SK-N-SH treated with all-trans-retinoic acid at 6 μM for 48 hours (cell line): ENCODE results near the gene MORC3.
"Not testable (repeated sequence)": the region's sequence is repeated elsewhere in the genome, so short reads cannot be mapped to it uniquely, and the experiment has no call there.

Experiments used
- ESRRG ChIP-seq: fragments of 250-450 bp; sonication (Bioruptor Pico); IDR thresholded peaks from 2 replicates; pipeline ENCODE4 v1.6.1; 2021; ENCODE audit warnings: mild to moderate bottlenecking
- OSR1 ChIP-seq: fragments of 250-450 bp; sonication (Bioruptor Pico); IDR thresholded peaks from 2 replicates; pipeline ENCODE4 v1.8.0; 2022; ENCODE audit warnings: moderate library complexity, mild to moderate bottlenecking, inconsistent platforms
- RARB ChIP-seq: fragments of 250-450 bp; sonication (Bioruptor Pico); IDR thresholded peaks from 2 replicates; pipeline ENCODE4 v1.8.0; 2021; ENCODE audit warnings: mild to moderate bottlenecking, moderate library complexity
- SNAI2 ChIP-seq: fragments of 250-450 bp; sonication (Bioruptor Pico); IDR thresholded peaks from 2 replicates; pipeline ENCODE4 v1.5.0; 2020; ENCODE audit warnings: mild to moderate bottlenecking, moderate library complexity
- TCF4 ChIP-seq: fragments of 250-450 bp; sonication (Bioruptor Pico); IDR thresholded peaks from 2 replicates; pipeline ENCODE4 v1.8.0; 2021; ENCODE audit warnings: mild to moderate bottlenecking, moderate library complexity, borderline replicate concordance
- ZFP30 ChIP-seq: fragments of 450-650 bp; formaldehyde crosslinking; IDR thresholded peaks from 2 replicates; pipeline ENCODE4 v1.5.0; 2022; ENCODE audit warnings: mild to moderate bottlenecking, moderate library complexity
- ZNF8 ChIP-seq: fragments of 450-650 bp; formaldehyde crosslinking; IDR thresholded peaks from 2 replicates; pipeline ENCODE4 v1.5.0; 2020; ENCODE audit warnings: mild to moderate bottlenecking, moderate library complexity
- TF ChIP-seq, protein P1 (sequence below): fragments of 250-450 bp; sonication (Bioruptor Pico); IDR thresholded peaks from 2 replicates; pipeline ENCODE4 v1.5.1; 2021; ENCODE audit warnings: mild to moderate bottlenecking, moderate library complexity
- TF ChIP-seq, protein P2 (sequence below): fragments of 250-450 bp; sonication (Bioruptor Pico); IDR thresholded peaks from 2 replicates; pipeline ENCODE4 v1.5.0; 2020; ENCODE audit warnings: mild to moderate bottlenecking, moderate library complexity
- TF ChIP-seq, protein P3 (sequence below): fragments of 250-450 bp; sonication (Bioruptor Pico); IDR thresholded peaks from 2 replicates; pipeline ENCODE4 v1.8.0; 2021; ENCODE audit warnings: low read depth, mild to moderate bottlenecking, moderate library complexity, borderline replicate concordance

DNA sequence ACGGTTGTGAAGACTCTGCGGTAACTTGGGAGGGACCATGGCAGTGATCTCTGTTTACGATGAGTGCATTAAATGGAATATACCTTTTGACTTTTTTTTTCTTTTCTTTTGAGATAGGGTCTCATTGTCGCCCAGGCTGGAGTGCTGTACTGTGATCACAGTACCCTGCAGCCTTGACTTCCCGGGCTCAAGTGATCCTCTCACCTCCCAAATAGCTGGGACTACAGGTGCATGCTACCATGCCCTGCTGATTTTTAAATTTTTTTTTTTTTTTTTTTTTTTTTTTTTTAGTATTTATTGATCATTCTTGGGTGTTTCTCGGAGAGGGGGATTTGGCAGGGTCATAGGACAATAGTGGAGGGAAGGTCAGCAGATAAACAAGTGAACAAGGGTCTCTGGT is 71.7 kb downstream of the MORC3 start:
- TF ChIP-seq RARB (CRISPR knock-in tag); SNAI2 (CRISPR knock-in tag); TCF4 (CRISPR knock-in tag); OSR1 (CRISPR knock-in tag); ZNF8; ZFP30 (CRISPR knock-in tag); ESRRG: not testable (repeated sequence)
- TF ChIP-seq, protein P1, sequence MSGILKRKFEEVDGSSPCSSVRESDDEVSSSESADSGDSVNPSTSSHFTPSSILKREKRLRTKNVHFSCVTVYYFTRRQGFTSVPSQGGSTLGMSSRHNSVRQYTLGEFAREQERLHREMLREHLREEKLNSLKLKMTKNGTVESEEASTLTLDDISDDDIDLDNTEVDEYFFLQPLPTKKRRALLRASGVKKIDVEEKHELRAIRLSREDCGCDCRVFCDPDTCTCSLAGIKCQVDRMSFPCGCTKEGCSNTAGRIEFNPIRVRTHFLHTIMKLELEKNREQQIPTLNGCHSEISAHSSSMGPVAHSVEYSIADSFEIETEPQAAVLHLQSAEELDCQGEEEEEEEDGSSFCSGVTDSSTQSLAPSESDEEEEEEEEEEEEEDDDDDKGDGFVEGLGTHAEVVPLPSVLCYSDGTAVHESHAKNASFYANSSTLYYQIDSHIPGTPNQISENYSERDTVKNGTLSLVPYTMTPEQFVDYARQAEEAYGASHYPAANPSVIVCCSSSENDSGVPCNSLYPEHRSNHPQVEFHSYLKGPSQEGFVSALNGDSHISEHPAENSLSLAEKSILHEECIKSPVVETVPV (CRISPR knock-in tag), result not testable (repeated sequence)
- TF ChIP-seq, protein P2, sequence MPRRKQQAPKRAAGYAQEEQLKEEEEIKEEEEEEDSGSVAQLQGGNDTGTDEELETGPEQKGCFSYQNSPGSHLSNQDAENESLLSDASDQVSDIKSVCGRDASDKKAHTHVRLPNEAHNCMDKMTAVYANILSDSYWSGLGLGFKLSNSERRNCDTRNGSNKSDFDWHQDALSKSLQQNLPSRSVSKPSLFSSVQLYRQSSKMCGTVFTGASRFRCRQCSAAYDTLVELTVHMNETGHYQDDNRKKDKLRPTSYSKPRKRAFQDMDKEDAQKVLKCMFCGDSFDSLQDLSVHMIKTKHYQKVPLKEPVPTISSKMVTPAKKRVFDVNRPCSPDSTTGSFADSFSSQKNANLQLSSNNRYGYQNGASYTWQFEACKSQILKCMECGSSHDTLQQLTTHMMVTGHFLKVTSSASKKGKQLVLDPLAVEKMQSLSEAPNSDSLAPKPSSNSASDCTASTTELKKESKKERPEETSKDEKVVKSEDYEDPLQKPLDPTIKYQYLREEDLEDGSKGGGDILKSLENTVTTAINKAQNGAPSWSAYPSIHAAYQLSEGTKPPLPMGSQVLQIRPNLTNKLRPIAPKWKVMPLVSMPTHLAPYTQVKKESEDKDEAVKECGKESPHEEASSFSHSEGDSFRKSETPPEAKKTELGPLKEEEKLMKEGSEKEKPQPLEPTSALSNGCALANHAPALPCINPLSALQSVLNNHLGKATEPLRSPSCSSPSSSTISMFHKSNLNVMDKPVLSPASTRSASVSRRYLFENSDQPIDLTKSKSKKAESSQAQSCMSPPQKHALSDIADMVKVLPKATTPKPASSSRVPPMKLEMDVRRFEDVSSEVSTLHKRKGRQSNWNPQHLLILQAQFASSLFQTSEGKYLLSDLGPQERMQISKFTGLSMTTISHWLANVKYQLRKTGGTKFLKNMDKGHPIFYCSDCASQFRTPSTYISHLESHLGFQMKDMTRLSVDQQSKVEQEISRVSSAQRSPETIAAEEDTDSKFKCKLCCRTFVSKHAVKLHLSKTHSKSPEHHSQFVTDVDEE, result not testable (repeated sequence)
- TF ChIP-seq, protein P3, sequence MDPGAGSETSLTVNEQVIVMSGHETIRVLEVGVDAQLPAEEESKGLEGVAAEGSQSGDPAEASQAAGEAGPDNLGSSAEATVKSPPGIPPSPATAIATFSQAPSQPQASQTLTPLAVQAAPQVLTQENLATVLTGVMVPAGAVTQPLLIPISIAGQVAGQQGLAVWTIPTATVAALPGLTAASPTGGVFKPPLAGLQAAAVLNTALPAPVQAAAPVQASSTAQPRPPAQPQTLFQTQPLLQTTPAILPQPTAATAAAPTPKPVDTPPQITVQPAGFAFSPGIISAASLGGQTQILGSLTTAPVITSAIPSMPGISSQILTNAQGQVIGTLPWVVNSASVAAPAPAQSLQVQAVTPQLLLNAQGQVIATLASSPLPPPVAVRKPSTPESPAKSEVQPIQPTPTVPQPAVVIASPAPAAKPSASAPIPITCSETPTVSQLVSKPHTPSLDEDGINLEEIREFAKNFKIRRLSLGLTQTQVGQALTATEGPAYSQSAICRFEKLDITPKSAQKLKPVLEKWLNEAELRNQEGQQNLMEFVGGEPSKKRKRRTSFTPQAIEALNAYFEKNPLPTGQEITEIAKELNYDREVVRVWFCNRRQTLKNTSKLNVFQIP (CRISPR knock-in tag), result not testable (repeated sequence)
